Left ventricle myocardium inferior (tissue), 1 donor: ENCODE measurements around the gene CAP2. TPM values are rescaled to one million over a fixed set of nuclear protein-coding genes. Genes with fewer than 3 reads are reported as not detected.

Experiments
- DNase-seq: peaks from one replicate; pipeline ENCODE4 v3.0.0-alpha.2; 2020
- H3K27ac ChIP-seq: fragments of 200-600 bp; replicated peaks from 2 replicates; pipeline ENCODE4 v1.8.0; 2021
- H3K27me3 ChIP-seq: fragments of 200-600 bp; 2 replicates; pipeline ENCODE4 v1.8.0; 2021; ENCODE audit warnings: low read depth
- H3K36me3 ChIP-seq: fragments of 200-600 bp; 2 replicates; pipeline ENCODE4 v1.8.0; 2021
- H3K4me1 ChIP-seq: fragments of 200-600 bp; 2 replicates; pipeline ENCODE4 v1.8.0; 2021
- H3K4me3 ChIP-seq: fragments of 200-600 bp; 2 replicates; pipeline ENCODE4 v1.8.0; 2021; ENCODE audit warnings: mild to moderate bottlenecking, moderate library complexity
- H3K9me3 ChIP-seq: fragments of 200-600 bp; replicated peaks from 2 replicates; pipeline ENCODE4 v1.8.0; 2021
- intact Hi-C: fragments of 100-400 bp; cut with micrococcal nuclease; formaldehyde crosslinking; loops from one replicate; pipeline ENCODE4 v1.11.0; 2022
- total RNA-seq: library from RNA; stranded (reverse); fragmentation: NEBNext Ultra II Directional; extraction: Animal tissue kit (Norgen Biotek cat#: 25700); gene quantifications from one replicate; pipeline ENCODE4 v1.2.1, GENCODE V29; 2021
- TF ChIP-seq, protein P1 (sequence below): fragments of 200-600 bp; IDR thresholded peaks from 2 replicates; pipeline ENCODE4 v1.8.0; 2021; ENCODE audit warnings: antibody characterized with exemption, mild to moderate bottlenecking, borderline replicate concordance
- donor health status: DM: no; HTN: yes; CAD: no; lungs with severe emphysema.

CAP2 gene
- total RNA-seq, 1 donor from 2014 or later: 149 TPM

- intact Hi-C loops: no loop called here
- no peak overlapping the region for H3K27ac ChIP-seq
These were observed 53.3 kb downstream of the CAP2 start for GRCh38 chr6:17446713-17447112.

GRCh38 chr6:17448165-17448564, 54.8 kb downstream of the CAP2 start:
- Histone ChIP-seq H3K27me3 (no peaks in the 10 kb centered on the region), H3K27ac (no peak overlapping the region), H3K9me3 (no peaks in the 10 kb centered on the region), H3K4me3 (no peak overlapping the region), H3K36me3 (no peaks in the 10 kb centered on the region), H3K4me1 (no peaks in the 10 kb centered on the region)
- TF ChIP-seq, protein P1, sequence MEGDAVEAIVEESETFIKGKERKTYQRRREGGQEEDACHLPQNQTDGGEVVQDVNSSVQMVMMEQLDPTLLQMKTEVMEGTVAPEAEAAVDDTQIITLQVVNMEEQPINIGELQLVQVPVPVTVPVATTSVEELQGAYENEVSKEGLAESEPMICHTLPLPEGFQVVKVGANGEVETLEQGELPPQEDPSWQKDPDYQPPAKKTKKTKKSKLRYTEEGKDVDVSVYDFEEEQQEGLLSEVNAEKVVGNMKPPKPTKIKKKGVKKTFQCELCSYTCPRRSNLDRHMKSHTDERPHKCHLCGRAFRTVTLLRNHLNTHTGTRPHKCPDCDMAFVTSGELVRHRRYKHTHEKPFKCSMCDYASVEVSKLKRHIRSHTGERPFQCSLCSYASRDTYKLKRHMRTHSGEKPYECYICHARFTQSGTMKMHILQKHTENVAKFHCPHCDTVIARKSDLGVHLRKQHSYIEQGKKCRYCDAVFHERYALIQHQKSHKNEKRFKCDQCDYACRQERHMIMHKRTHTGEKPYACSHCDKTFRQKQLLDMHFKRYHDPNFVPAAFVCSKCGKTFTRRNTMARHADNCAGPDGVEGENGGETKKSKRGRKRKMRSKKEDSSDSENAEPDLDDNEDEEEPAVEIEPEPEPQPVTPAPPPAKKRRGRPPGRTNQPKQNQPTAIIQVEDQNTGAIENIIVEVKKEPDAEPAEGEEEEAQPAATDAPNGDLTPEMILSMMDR: no peak
- intact Hi-C loops: no loop called here
- DNase-seq: no peak

More at GRCh38 chr6:17446713-17447112, 53.3 kb downstream of the CAP2 start:
- Histone ChIP-seq H3K27me3 (no peaks in the 10 kb centered on the region), H3K36me3 (no peaks in the 10 kb centered on the region), H3K4me3 (no peak overlapping the region), H3K4me1 (no peaks in the 10 kb centered on the region), H3K9me3 (no peaks in the 10 kb centered on the region)
- no peak for DNase-seq
- TF ChIP-seq, protein P1: no peak

- no peak overlapping the region for H3K4me3 ChIP-seq
- no peaks in the 10 kb centered on the region for H3K27me3 ChIP-seq
- no peak for DNase-seq
- H3K9me3 ChIP-seq: no peaks in the 10 kb centered on the region
- peaks cover 10% of the 10 kb centered on the region for H3K4me1 ChIP-seq
- no peaks in the 10 kb centered on the region for H3K36me3 ChIP-seq
- intact Hi-C loops: loop anchor here (10.0 kb wide), 1 partner anchor 296 kb away; no protein-coding TSS in a partner anchor
- no peak overlapping the region for H3K27ac ChIP-seq
- TF ChIP-seq, protein P1: no peak
These were observed 57.0 kb downstream of the CAP2 start for GRCh38 chr6:17450397-17450796.

DNA sequence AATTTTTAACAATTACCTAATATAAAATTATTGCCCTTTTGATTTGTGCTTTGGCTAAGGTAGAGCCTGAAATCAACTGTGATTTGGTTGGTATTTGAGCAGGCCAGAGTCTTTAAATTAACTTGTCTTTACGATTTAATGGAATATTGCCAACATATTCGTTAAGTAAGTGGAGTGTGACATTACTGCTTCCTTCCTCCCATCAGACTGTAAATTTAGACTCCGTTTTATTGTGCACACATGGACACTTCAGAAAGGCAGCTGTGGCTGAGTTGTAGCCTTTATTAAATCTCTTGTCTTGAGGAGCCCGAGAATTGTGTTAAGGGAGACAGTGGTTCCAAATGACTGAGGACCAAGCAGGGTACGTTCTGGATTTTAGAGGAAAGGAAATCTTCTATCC, 57.4 kb downstream of the CAP2 start:
- TF ChIP-seq, protein P1: no peak
- Histone ChIP-seq H3K4me1 (peaks cover 10% of the 10 kb centered on the region), H3K27me3 (no peaks in the 10 kb centered on the region), H3K36me3 (no peaks in the 10 kb centered on the region), H3K9me3 (no peaks in the 10 kb centered on the region), H3K27ac (no peak overlapping the region), H3K4me3 (no peak overlapping the region)
- intact Hi-C loops: loop anchor here (10.0 kb wide), 1 partner anchor 296 kb away; no protein-coding TSS in a partner anchor
- no peak for DNase-seq

DNA sequence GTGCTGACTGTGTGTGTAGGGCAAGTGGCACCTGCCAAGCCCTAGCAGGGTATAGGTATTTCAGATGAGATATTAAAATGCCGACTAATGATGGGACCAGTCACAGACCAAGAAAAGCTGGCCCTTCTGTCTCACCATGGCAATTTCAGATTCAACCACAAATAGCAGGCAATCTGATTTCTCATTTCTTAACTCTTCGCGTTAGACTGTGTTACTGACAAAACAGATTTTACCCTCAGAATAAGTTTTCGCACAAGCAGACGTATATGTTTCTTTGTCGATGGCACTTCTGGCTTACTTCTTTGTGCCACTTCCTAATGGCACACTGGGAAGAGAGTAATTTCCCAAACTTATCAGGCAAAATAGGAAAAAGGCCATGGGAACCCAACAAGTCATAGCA, 58.7 kb downstream of the CAP2 start:
- Histone ChIP-seq H3K27me3 (no peaks in the 10 kb centered on the region), H3K36me3 (no peaks in the 10 kb centered on the region), H3K9me3 (no peaks in the 10 kb centered on the region), H3K4me3 (no peak overlapping the region), H3K4me1 (peaks cover 16% of the 10 kb centered on the region), H3K27ac (no peak overlapping the region)
- no peak for DNase-seq
- TF ChIP-seq, protein P1: no peak
- intact Hi-C loops: loop anchor here (10.0 kb wide), 1 partner anchor 297 kb away; no protein-coding TSS in a partner anchor
